Measurements from ENCODE around the gene SLC38A8.

SLC38A8 gene

DNA sequence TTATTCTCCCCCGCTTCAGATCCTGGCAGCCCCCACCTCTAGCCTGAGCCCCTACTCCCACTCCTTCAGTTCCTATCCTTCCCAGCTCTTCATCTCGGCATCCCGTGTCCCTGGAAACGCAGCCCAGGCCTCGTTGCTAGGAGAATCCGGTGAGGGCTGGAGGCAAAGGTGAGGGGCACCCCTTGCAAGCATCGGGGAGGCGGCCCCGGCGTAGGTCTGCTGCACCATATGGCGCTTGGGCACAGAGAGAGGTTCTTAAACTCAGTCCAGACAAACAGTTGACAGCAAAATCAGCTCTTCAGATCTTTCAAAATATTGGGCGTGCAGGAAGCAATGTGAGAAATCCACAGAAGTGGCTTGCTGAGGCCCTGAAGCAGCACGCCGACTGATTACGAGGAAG is 15.0 kb downstream of the SLC38A8 start:
- no peak for FAIRE-seq

- no peak for FAIRE-seq
Observed at GRCh38 chr16:84026606-84027005, 16.0 kb downstream of the SLC38A8 start.

DNA sequence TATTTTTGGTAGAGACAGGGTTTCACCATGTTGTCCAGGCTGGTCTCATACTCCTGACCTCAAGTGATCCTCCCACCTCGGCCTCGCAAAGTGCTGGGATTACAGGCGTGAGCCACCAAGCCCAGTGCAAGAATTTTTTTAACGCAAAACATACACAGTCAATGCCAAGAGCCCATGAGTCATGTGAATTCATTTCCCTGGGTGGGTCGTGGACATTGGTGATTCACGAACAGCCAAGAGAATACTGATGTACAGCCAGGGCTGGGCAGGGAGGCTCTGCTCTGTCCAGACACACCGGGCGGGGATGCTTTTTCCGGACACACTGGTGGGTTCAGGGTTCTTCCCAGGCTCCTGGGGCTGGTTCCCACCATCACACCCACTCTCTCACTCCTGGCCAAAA is 17.7 kb downstream of the SLC38A8 start:
- no peak for FAIRE-seq

DNA sequence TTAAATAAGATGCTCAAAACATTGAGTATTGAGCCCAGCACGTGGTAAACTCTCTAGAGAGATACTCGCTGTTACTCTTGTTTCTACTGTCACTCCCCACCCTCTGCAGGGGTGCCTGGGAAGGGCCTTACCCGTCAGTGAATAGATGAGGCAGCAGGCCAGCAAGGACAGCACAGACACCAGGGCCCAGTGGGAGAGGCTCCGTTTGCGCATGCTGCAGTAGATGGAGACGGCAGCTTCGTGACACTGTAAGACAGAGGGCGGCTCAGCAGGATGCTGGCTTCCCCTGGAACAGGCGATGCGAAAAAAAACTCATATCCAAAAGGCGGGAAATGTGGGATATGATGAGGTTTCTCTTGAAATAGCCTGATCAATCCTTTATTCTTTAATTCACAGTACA is 20.0 kb downstream of the SLC38A8 start:
- no peak for FAIRE-seq

- FAIRE-seq, result no peak
Observed at GRCh38 chr16:84021488-84021887, 21.1 kb downstream of the SLC38A8 start.

GRCh38 chr16:84020353-84020752 is 22.2 kb downstream of the SLC38A8 start:
- no peak for FAIRE-seq

- FAIRE-seq, result no peak
Observed at GRCh38 chr16:84018710-84019109, 23.9 kb downstream of the SLC38A8 start.

DNA sequence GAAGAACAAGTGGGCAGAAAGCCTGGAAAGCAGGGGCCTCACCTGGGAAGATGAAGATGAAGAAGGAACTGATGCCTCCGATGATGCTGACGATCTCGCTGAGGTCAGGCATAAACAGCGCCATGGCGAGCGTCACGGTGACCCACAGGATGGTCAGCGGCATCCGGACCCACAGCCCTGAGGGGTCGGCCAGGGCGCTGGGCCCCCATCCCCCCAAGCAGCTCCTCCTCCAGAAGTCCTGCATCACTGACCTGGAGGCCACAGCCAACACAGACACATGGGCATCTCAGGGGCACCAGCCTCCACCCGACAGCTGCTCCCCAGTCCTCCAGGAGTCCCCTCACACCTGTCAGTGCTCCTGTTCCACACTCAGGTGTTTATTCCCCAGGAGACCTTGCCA is 26.1 kb downstream of the SLC38A8 start:
- no peak for FAIRE-seq

DNA sequence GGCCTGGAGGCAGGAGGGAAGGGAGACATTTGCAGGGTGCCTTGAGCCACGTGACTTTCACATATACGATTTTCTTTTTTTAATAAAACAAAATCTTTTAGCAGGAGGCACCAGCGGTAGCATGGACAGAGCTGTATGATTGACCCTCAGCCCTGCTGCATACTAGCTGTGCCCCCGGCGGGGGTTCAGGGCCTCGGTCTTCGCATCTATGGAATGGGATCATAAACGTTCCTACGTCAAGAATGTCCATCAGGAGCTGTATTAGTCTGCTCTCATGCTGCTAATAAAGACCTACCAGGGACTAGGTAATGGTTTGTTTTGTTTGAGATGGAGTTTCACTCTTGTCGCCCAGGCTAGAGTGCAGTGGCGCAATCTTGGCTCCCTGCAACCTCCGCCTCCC is 27.2 kb downstream of the SLC38A8 start:
- no peak for FAIRE-seq

DNA sequence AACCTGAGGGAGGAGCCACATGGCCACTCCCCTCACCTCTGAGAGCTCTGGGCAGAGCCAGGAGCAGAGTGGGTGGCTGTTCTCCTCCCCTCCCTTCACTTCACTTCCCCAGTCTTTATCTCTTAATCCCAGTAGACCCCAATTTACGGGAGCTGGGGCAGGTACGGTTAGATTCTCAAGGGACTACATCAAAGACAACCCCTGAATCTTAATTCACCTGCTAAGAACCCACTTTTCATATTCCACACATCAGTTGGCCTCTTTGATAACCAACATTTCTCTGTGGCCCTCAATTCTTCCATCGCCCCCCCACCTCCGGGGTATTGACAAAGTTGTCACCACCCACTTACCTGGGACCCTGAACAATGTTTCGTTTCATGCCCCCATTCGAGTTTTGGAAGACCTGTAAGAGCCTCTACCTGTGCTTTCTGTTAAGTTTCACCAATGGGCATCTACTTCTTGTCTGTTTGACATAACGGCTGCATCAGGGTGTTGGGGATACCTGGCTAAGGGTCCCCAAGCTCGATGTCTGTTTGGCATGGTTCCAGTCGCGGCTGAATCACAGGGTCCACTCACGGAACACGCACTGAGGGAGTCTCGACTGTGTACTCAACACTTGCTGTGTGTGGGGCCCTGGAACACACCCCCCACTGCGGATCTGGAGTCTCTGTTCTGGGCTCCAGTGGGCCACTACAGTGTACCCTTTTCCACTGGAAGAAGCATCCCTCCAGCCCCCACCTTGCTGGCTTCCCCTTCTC is 27.8 kb downstream of the SLC38A8 start:
- no peak for FAIRE-seq

GRCh38 chr16:84013787-84014569 is 28.6 kb downstream of the SLC38A8 start:
- no peak for FAIRE-seq

- no peak for FAIRE-seq
Observed at GRCh38 chr16:84009282-84009681, 33.3 kb downstream of the SLC38A8 start.

DNA sequence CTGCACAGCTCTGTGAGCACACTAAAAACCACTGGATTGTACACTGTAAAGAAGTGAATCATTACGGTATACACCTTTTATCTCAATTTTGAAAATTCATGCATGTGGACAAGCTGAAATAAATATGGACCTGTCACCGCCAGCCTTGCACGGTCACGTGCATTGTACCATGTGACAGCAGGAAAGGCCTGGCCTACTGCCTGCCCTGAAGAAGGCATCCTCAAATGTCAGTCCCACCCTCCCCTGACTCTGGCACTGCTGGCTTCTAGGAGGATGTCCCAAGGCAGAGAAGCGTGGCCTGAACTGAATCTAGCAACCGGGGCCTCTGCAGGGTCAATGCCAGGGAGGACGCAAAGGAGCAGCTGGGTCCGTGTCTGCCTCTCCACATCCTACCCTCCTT is 34.6 kb downstream of the SLC38A8 start:
- no peak for FAIRE-seq

DNA sequence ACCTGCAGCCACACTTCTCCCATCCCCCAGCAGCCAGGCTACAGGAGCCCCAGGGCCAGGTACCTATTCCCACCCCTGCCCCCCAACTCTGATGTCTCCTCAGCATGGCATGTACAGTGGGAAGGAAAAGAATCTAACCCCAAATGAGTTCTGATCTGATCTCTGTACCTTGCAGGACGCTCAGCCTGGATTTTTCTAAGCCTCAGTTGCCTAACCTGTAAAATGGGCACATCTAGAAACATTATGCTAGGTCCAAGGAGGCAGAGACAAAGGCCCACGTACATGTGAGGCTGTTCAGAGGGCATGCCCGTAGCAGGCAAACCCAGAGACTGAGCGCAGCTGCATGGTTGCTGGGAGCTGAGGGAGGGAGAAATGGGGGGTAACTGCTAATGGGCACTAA is 35.1 kb downstream of the SLC38A8 start:
- no peak for FAIRE-seq

- FAIRE-seq, result no peak
Observed at GRCh38 chr16:84005391-84005790, 37.2 kb downstream of the SLC38A8 start.

- no peak for FAIRE-seq
Observed at GRCh38 chr16:84004442-84004841, 38.2 kb downstream of the SLC38A8 start.

GRCh38 chr16:84003038-84003437 is 39.6 kb downstream of the SLC38A8 start:
- no peak for FAIRE-seq

GRCh38 chr16:84001726-84002125 is 40.9 kb downstream of the SLC38A8 start:
- FAIRE-seq, result no peak

DNA sequence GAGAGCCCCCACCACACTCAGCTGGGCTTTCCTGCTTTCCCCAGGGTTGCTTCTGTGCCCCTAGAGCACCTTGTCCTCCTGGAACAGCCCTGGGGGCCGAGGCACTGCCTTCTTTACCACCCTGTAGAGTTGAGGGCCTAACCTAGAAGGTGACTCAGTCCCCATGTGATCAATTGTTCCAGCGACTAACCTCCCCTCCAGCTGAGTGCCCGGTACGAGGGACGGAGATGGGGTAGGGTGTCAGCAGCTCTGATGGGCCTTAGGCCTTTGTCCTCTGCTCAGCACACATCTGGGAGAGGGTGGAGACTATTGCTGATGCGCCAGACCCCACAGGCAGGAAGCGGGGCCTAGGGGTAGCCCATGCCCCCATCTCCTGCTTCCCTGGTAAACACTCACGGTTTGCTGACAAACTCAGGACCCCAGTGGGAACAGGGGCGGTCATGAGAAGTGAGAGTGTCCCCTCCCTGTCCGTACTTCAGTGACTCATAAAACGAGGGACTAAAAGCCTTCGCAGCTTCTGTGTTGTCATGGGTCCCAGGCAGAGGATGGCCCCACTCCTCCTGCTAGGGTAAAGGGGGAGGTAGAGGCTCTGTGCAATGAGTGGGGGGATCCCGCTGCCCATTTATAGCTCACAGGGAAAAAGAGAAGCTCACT is 41.5 kb downstream of the SLC38A8 start:
- FAIRE-seq, result no peak

GRCh38 chr16:83998091-83998490 is 44.5 kb downstream of the SLC38A8 start:
- no peak for FAIRE-seq

DNA sequence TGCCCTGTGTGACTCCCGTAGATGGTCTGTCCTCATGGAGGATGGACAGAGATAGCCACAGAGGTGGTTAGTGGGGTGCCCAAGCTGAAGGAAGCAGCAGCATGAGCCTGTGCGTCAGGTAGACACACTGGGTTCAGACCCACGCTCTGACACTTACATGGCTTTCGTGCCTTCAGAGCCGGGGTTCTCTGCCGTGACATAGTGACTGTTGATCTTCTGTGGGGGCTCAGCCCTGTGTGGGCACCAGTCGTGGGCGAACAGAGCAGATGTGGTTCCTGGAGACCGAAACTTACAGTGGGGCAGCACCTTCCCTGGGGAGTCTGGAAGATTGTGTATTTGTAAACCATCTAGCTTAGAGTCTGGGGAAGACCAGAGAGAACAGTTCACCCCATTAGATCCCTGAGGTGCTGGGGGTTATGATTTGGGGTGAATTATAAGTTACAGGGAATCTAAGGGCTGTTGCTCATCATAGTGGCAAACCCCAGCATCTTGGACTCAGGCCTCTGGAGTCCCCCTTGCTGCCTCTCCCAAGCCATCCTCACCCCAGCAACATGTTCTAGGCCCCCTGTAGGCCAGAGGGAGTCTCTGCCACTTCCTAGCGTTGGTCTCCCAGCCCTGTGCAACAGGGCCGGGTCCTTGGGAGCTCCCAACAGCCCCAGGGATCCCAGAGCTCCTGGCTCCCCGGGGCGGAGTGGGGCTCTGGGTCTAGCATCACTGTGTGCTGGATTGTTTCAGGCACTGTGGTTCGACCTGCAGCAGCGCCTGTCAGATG is 45.9 kb downstream of the SLC38A8 start:
- FAIRE-seq, result no peak

- FAIRE-seq, result no peak
Observed at GRCh38 chr16:83995754-83996153, 46.8 kb downstream of the SLC38A8 start.

DNA sequence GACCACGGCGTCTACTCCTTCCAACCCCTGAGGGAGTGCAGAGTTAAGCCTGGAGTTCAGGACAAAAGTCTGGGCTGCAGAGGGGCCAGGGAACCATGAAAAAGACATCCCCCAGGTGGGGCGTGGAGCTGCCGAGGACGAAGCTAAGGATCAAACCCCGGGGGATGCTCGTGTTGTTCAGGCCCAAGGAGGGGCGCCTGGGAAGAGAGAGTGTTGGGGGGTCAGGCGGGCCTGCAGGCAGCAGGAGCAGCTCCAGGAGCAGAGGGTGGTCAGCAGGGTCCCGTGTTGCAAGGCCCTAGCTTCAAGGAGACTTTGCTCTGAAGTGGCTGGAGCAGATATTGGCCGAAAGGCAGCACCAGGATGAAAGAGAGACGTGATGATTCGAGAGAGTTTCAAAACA is 47.9 kb downstream of the SLC38A8 start:
- no peak for FAIRE-seq

All from colon (tissue), 2 donors.